Colonic mucosa (tissue), 4 donors: ENCODE measurements around the gene CORO6. TPM values are rescaled to one million over a fixed set of nuclear protein-coding genes. Genes with fewer than 3 reads are reported as not detected.

Source experiments
- DNase-seq: peaks from one replicate; pipeline ENCODE4 v3.0.0-alpha.2; 2020
- H3K27ac ChIP-seq: fragments of 200-600 bp; one replicate; pipeline ENCODE4 v1.8.0; 2021
- H3K27me3 ChIP-seq: fragments of 200-600 bp; one replicate; pipeline ENCODE4 v1.8.0; 2021
- H3K36me3 ChIP-seq: fragments of 200-600 bp; one replicate; pipeline ENCODE4 v1.8.0; 2021
- H3K4me1 ChIP-seq: fragments of 200-600 bp; one replicate; pipeline ENCODE4 v1.8.0; 2021; ENCODE audit warnings: mild to moderate bottlenecking
- H3K4me3 ChIP-seq: fragments of 200-600 bp; one replicate; pipeline ENCODE4 v1.8.0; 2021
- H3K9ac ChIP-seq, 2 donors: one replicate each; pipeline ENCODE4 v1.7.0; 2013; ENCODE audit warnings: control low read depth in 2 of 2, low read depth in 2 of 2, low read length in 2 of 2
- H3K9me3 ChIP-seq: fragments of 200-600 bp; one replicate; pipeline ENCODE4 v1.8.0; 2021
- intact Hi-C: fragments of 100-400 bp; cut with DNase I; formaldehyde crosslinking; loops from one replicate; pipeline ENCODE4 v1.14.1; 2022
- total RNA-seq, 2 donors: library from RNA; stranded (reverse); fragmentation: NEBNext Ultra II Directional in 1 of 2; extraction: Animal tissue kit (Norgen Biotek cat#: 25700) in 1 of 2; gene quantifications; one replicate each; pipeline ENCODE4 v1.2.1, GENCODE V29; 2021
- TF ChIP-seq, protein P1 (sequence below): fragments of 200-600 bp; IDR thresholded peaks from one replicate; pipeline ENCODE4 v1.8.0; 2022; ENCODE audit warnings: antibody characterized with exemption, mild to moderate bottlenecking
- donor health status: healthy.
- donor health status: DM: no; HTN: no; CAD: no.
- donor health status: DM: no; HTN: no; CAD: no.

Gene CORO6
- total RNA-seq, 2 donors from 2014 or later, result 0.62 to 2.5 TPM

- intact Hi-C loops, result no loop called here
- Histone ChIP-seq H3K4me1 (no peaks in the 10 kb centered on the region), H3K36me3 (peaks cover 8% of the 10 kb centered on the region), H3K9ac (no peak overlapping the region), H3K4me3 (no peak overlapping the region), H3K27ac (no peak overlapping the region), H3K27me3 (no peaks in the 10 kb centered on the region), H3K9me3 (no peaks in the 10 kb centered on the region)
- TF ChIP-seq, protein P1, sequence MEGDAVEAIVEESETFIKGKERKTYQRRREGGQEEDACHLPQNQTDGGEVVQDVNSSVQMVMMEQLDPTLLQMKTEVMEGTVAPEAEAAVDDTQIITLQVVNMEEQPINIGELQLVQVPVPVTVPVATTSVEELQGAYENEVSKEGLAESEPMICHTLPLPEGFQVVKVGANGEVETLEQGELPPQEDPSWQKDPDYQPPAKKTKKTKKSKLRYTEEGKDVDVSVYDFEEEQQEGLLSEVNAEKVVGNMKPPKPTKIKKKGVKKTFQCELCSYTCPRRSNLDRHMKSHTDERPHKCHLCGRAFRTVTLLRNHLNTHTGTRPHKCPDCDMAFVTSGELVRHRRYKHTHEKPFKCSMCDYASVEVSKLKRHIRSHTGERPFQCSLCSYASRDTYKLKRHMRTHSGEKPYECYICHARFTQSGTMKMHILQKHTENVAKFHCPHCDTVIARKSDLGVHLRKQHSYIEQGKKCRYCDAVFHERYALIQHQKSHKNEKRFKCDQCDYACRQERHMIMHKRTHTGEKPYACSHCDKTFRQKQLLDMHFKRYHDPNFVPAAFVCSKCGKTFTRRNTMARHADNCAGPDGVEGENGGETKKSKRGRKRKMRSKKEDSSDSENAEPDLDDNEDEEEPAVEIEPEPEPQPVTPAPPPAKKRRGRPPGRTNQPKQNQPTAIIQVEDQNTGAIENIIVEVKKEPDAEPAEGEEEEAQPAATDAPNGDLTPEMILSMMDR, result no peak
- DNase-seq, result no peak
Measured at GRCh38 chr17:29633886-29634285, 11.2 kb upstream of the CORO6 start.

DNA sequence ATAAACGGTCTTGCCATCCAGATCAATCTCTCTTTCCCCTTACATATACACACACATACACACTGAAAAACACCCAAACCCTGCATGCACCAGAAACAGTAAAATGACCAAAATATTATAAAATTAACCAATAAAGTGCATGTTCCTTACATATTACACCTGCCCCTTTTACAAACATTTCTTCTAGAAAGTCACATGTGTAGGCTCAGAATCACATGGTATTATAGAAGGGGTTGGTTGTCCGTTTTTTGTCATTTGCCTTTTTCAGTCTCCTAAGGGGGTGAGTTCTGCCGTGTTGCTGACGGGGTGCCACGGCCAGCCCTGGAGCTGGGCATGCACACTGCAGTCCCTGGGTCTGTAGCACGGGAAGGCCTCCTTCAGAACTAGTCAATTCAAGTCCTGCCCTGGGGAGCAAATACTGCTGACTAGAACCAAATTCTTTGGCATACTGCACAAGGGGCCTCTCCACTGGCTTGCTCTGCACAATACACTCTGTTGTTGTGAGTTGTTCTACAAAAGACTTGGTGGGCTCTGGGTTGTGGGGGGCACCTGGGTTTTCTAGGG lies 8.0 kb upstream of the CORO6 start:
- no peak overlapping the region for H3K4me3 ChIP-seq
- intact Hi-C loops, result no loop called here
- no peak for DNase-seq
- peaks cover 3% of the 10 kb centered on the region for H3K36me3 ChIP-seq
- no peaks in the 10 kb centered on the region for H3K27me3 ChIP-seq
- TF ChIP-seq, protein P1, result no peak
- no peak overlapping the region for H3K9ac ChIP-seq
- no peaks in the 10 kb centered on the region for H3K4me1 ChIP-seq
- no peak overlapping the region for H3K27ac ChIP-seq
- H3K9me3 ChIP-seq, result no peaks in the 10 kb centered on the region

GRCh38 chr17:29629839-29630238 lies 7.1 kb upstream of the CORO6 start:
- Histone ChIP-seq H3K4me1 (no peaks in the 10 kb centered on the region), H3K36me3 (peaks cover 3% of the 10 kb centered on the region), H3K9me3 (no peaks in the 10 kb centered on the region), H3K9ac (no peak overlapping the region), H3K27me3 (no peaks in the 10 kb centered on the region), H3K4me3 (no peak overlapping the region), H3K27ac (no peak overlapping the region)
- DNase-seq, result no peak
- TF ChIP-seq, protein P1, result no peak
- intact Hi-C loops, result no loop called here

GRCh38 chr17:29628644-29629043 lies 5.9 kb upstream of the CORO6 start:
- no peak overlapping the region for H3K9ac ChIP-seq
- intact Hi-C loops, result no loop called here
- TF ChIP-seq, protein P1, result no peak
- H3K27ac ChIP-seq, result no peak overlapping the region
- no peaks in the 10 kb centered on the region for H3K27me3 ChIP-seq
- no peak for DNase-seq
- H3K4me3 ChIP-seq, result no peak overlapping the region
- no peaks in the 10 kb centered on the region for H3K4me1 ChIP-seq
- H3K36me3 ChIP-seq, result peaks cover 3% of the 10 kb centered on the region
- no peaks in the 10 kb centered on the region for H3K9me3 ChIP-seq

DNA sequence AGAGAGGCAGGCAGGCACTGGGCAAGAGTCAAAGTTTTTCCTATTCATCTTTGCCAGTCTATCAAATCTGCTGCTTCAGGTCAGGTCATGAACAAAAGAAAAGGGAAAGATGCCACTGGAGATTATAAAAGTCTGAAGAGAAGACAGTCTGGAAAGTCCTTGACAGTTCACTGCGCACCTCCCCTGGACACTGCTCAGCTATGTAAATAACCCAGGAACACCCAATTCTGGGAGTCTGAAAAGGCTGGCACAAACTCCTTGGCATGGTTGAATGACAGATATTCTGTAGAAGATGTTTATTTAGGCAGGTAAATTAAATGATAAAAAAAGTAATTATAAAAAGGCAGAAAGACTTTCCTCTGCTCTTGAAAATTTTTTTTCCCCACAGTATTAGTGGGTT lies 5.2 kb upstream of the CORO6 start:
- H3K27me3 ChIP-seq, result no peaks in the 10 kb centered on the region
- H3K4me3 ChIP-seq, result no peak overlapping the region
- no peaks in the 10 kb centered on the region for H3K4me1 ChIP-seq
- DNase-seq, result no peak
- no peak overlapping the region for H3K9ac ChIP-seq
- TF ChIP-seq, protein P1, result no peak
- H3K36me3 ChIP-seq, result peaks cover 3% of the 10 kb centered on the region
- intact Hi-C loops, result no loop called here
- no peak overlapping the region for H3K27ac ChIP-seq
- H3K9me3 ChIP-seq, result no peaks in the 10 kb centered on the region
